ENCODE measurements around the gene PRSS23. TPM values are rescaled to one million over a fixed set of nuclear protein-coding genes. Genes with fewer than 3 reads are reported as not detected.

The PRSS23 gene
- polyA plus RNA-seq, 1 donor from 2014 or later, result 3.6 TPM

GRCh38 chr11:86814775-86815174, 14.4 kb downstream of the PRSS23 start:
- Histone ChIP-seq H3K4me2 (ENCODE audit: low read length) (no peak overlapping the region), H3K9me2 (ENCODE audit: insufficient read depth, low read length) (no peaks in the 10 kb centered on the region), H3K36me3 (ENCODE audit: insufficient read depth, low read length) (no peaks in the 10 kb centered on the region), H2AFZ (ENCODE audit: low read depth, low read length) (no peak overlapping the region), H3K4me3 (ENCODE audit: low read length) (no peak overlapping the region), H4K20me1 (ENCODE audit: insufficient read depth) (no peaks in the 10 kb centered on the region), H3K27ac (ENCODE audit: low read length) (no peak overlapping the region), H3K9me3 (ENCODE audit: low read length) (no peaks in the 10 kb centered on the region), H3K9ac (ENCODE audit: low read length) (no peak overlapping the region), H3K79me2 (replicated peaks; ENCODE audit: insufficient read depth, low read length) (peaks cover 4% of the 10 kb centered on the region), H3F3A (ENCODE audit: insufficient read depth, low read length, poor library complexity, severe bottlenecking) (no peaks in the 10 kb centered on the region), H3K27me3 (ENCODE audit: insufficient read depth, low read depth, low read length) (no peaks in the 10 kb centered on the region)
- TF ChIP-seq EP300 (conservative IDR thresholded peaks at IDR 0.05; ENCODE audit: poor library complexity, severe bottlenecking), result no peak
- TF ChIP-seq MXI1 (conservative IDR thresholded peaks at IDR 0.05; ENCODE audit: poor library complexity, severe bottlenecking), result no peak
- TF ChIP-seq, protein P1, sequence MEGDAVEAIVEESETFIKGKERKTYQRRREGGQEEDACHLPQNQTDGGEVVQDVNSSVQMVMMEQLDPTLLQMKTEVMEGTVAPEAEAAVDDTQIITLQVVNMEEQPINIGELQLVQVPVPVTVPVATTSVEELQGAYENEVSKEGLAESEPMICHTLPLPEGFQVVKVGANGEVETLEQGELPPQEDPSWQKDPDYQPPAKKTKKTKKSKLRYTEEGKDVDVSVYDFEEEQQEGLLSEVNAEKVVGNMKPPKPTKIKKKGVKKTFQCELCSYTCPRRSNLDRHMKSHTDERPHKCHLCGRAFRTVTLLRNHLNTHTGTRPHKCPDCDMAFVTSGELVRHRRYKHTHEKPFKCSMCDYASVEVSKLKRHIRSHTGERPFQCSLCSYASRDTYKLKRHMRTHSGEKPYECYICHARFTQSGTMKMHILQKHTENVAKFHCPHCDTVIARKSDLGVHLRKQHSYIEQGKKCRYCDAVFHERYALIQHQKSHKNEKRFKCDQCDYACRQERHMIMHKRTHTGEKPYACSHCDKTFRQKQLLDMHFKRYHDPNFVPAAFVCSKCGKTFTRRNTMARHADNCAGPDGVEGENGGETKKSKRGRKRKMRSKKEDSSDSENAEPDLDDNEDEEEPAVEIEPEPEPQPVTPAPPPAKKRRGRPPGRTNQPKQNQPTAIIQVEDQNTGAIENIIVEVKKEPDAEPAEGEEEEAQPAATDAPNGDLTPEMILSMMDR (IDR thresholded peaks at IDR 0.05; ENCODE audit: poor library complexity, severe bottlenecking), result no peak

DNA sequence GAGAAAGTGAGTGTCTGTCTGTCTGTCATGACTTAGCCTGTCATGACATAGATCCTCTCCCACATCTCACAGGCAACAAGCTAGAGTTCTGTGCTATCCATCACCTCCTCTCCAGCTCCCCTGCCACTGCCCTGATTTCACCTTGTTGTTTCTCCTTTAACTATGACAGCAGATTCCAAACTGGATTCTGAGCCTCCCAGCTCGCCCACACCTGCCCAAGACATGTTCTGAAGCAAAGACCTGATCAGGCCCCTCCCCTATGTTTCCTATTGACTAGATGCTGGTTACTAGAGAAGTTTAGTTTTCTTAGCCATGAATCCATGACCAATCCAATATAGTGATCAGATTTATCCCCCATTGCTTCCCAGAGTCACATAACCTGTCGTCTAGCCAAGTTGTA, 15.4 kb downstream of the PRSS23 start:
- no peaks in the 10 kb centered on the region for H4K20me1 ChIP-seq (ENCODE audit: insufficient read depth)
- no peaks in the 10 kb centered on the region for H3K9me2 ChIP-seq (ENCODE audit: insufficient read depth, low read length)
- no peaks in the 10 kb centered on the region for H3K27me3 ChIP-seq (ENCODE audit: insufficient read depth, low read depth, low read length)
- H3K79me2 ChIP-seq (replicated peaks; ENCODE audit: insufficient read depth, low read length), result peaks cover 4% of the 10 kb centered on the region
- no peak overlapping the region for H2AFZ ChIP-seq (ENCODE audit: low read depth, low read length)
- no peaks in the 10 kb centered on the region for H3F3A ChIP-seq (ENCODE audit: insufficient read depth, low read length, poor library complexity, severe bottlenecking)
- H3K27ac ChIP-seq (ENCODE audit: low read length), result no peak overlapping the region
- no peak for TF ChIP-seq EZH2 (IDR thresholded peaks at IDR 0.05; ENCODE audit: borderline replicate concordance, insufficient read depth, low read length, poor library complexity, severe bottlenecking)
- no peaks in the 10 kb centered on the region for H3K9me3 ChIP-seq (ENCODE audit: low read length)
- H3K4me2 ChIP-seq (ENCODE audit: low read length), result no peak overlapping the region
- H3K4me3 ChIP-seq (ENCODE audit: low read length), result no peak overlapping the region
- H3K36me3 ChIP-seq (ENCODE audit: insufficient read depth, low read length), result no peaks in the 10 kb centered on the region
- H3K9ac ChIP-seq (ENCODE audit: low read length), result no peak overlapping the region

GRCh38 chr11:86816251-86816726, 15.9 kb downstream of the PRSS23 start:
- no peaks in the 10 kb centered on the region for H3K9me3 ChIP-seq (ENCODE audit: low read length)
- H3K4me3 ChIP-seq (ENCODE audit: low read length), result no peak overlapping the region
- no peaks in the 10 kb centered on the region for H3F3A ChIP-seq (ENCODE audit: insufficient read depth, low read length, poor library complexity, severe bottlenecking)
- H4K20me1 ChIP-seq (ENCODE audit: insufficient read depth), result no peaks in the 10 kb centered on the region
- H2AFZ ChIP-seq (ENCODE audit: low read depth, low read length), result no peak overlapping the region
- no peaks in the 10 kb centered on the region for H3K9me2 ChIP-seq (ENCODE audit: insufficient read depth, low read length)
- H3K79me2 ChIP-seq (replicated peaks; ENCODE audit: insufficient read depth, low read length), result no peaks in the 10 kb centered on the region
- H3K4me2 ChIP-seq (ENCODE audit: low read length), result no peak overlapping the region
- TF ChIP-seq EP300 (conservative IDR thresholded peaks at IDR 0.05; ENCODE audit: poor library complexity, severe bottlenecking) (no peak), MXI1 (conservative IDR thresholded peaks at IDR 0.05; ENCODE audit: poor library complexity, severe bottlenecking) (no peak), RAD21 (conservative IDR thresholded peaks at IDR 0.05) (no peak), TAF1 (IDR thresholded peaks at IDR 0.05; ENCODE audit: low read depth) (no peak), POLR2AphosphoS5 (IDR thresholded peaks at IDR 0.05) (no peak), EZH2 (IDR thresholded peaks at IDR 0.05; ENCODE audit: borderline replicate concordance, insufficient read depth, low read length, poor library complexity, severe bottlenecking) (no peak), SMC3 (conservative IDR thresholded peaks at IDR 0.05; ENCODE audit: poor library complexity) (no peak)
- TF ChIP-seq, protein P2, sequence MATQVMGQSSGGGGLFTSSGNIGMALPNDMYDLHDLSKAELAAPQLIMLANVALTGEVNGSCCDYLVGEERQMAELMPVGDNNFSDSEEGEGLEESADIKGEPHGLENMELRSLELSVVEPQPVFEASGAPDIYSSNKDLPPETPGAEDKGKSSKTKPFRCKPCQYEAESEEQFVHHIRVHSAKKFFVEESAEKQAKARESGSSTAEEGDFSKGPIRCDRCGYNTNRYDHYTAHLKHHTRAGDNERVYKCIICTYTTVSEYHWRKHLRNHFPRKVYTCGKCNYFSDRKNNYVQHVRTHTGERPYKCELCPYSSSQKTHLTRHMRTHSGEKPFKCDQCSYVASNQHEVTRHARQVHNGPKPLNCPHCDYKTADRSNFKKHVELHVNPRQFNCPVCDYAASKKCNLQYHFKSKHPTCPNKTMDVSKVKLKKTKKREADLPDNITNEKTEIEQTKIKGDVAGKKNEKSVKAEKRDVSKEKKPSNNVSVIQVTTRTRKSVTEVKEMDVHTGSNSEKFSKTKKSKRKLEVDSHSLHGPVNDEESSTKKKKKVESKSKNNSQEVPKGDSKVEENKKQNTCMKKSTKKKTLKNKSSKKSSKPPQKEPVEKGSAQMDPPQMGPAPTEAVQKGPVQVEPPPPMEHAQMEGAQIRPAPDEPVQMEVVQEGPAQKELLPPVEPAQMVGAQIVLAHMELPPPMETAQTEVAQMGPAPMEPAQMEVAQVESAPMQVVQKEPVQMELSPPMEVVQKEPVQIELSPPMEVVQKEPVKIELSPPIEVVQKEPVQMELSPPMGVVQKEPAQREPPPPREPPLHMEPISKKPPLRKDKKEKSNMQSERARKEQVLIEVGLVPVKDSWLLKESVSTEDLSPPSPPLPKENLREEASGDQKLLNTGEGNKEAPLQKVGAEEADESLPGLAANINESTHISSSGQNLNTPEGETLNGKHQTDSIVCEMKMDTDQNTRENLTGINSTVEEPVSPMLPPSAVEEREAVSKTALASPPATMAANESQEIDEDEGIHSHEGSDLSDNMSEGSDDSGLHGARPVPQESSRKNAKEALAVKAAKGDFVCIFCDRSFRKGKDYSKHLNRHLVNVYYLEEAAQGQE (IDR thresholded peaks at IDR 0.05; ENCODE audit: borderline replicate concordance), result no peak
- TF ChIP-seq, protein P1 (IDR thresholded peaks at IDR 0.05; ENCODE audit: poor library complexity, severe bottlenecking), result no peak
- no peak overlapping the region for H3K27ac ChIP-seq (ENCODE audit: low read length)
- no peak overlapping the region for H3K9ac ChIP-seq (ENCODE audit: low read length)
- H3K36me3 ChIP-seq (ENCODE audit: insufficient read depth, low read length), result no peaks in the 10 kb centered on the region
- no peaks in the 10 kb centered on the region for H3K27me3 ChIP-seq (ENCODE audit: insufficient read depth, low read depth, low read length)

Measured in neural cell (in vitro differentiated cells).